Measurements from ENCODE around the gene FBXW7.

The FBXW7 gene

DNA sequence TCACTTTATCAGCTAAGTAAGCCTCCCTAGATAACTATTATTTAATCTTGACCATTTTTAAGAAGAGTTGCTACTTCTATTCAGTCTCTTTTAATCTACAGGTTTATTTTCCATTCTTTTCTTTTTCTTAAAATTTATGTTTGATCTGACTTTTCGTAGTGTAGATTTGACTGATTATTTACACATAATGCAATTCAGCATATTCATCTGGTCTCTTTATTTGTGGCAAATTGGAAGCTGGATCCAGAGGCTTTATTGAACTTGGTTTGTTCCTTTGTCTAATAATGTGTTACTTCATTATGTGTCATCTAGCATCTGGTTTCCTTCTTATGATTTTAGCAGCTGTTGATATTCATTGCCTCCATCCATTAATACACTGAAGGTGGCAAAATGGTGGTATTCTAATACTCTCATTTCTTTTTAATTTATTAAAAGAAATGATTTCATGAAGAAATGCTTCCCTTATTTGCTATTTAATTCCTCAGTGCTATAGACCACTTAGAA is 113.0 kb downstream of the FBXW7 start:
- DNase-seq = no peak

DNA sequence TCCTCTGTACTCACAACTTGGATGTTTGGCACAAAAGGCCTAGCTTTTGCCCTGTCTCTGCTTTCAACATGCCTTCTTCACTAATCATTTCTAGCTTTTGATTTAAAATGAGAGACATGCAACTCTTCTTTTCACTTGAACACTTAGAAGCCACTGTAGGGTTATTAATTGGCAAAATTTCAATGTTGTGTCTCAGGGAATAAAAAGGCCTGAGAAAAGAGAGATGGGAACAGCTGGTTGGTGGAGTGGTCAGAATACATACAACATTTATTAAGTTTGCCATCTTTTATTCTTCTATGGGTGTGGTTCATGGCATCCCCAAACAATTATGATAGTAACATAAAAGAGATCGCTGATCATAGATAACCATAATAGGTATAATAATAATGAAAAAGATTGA is 114.3 kb downstream of the FBXW7 start:
- DNase-seq = no peak

DNA sequence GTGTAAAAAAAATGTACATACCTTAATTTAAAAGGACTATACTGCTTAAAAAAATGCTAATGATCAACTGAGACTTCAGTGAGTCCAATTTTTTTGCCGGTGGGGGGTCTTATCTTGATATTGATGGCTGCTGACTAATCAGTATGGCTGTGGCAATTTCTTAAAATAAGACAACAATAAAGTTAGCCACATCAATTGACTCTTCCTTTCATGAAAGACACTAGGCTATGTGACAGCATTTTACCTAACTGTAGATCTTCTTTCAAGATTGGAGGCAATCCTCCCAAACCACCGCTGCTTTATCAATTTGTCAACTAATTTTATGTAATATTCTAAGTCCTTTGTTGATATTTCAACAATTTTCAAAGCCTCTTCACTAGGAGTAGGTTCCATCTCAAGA is 116.1 kb downstream of the FBXW7 start:
- DNase-seq = no peak

DNA sequence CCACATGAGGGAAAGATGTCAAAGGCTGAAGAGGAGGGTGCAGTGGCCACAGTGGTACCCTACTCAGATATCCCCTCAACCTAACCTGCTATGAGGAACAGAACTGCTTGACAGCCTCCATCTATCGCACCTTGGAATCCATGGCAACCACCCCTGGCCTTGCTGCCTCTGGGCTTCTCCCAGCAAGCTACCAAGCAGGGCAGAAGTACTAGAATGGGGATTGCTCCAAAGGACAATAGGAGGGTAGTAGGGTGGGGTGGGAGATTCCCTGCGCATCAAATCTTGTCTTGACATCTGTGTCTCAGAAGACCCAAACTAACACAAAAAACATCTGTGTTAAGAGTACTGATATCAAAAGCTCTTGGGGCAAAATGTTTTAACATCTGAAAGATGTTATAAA is 118.2 kb downstream of the FBXW7 start:
- no peak for DNase-seq

DNA sequence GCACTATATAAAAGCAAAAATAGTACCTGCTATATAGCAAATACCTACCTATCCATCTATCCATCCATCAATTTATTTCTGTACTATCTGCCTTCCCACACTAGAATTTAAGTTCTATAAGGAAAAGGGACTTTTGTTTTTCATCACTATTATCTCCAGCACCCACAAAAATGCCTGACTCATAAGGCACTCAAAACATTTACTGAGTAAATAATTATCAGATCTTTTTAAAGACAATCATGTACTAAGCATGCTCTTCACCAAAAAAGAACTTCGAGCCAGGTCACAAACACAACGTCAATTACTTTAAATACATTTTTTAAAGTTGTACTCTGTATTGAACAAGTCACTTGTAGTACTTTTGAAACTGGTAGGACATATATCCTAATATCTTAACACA is 119.9 kb downstream of the FBXW7 start:
- DNase-seq = no peak

DNA sequence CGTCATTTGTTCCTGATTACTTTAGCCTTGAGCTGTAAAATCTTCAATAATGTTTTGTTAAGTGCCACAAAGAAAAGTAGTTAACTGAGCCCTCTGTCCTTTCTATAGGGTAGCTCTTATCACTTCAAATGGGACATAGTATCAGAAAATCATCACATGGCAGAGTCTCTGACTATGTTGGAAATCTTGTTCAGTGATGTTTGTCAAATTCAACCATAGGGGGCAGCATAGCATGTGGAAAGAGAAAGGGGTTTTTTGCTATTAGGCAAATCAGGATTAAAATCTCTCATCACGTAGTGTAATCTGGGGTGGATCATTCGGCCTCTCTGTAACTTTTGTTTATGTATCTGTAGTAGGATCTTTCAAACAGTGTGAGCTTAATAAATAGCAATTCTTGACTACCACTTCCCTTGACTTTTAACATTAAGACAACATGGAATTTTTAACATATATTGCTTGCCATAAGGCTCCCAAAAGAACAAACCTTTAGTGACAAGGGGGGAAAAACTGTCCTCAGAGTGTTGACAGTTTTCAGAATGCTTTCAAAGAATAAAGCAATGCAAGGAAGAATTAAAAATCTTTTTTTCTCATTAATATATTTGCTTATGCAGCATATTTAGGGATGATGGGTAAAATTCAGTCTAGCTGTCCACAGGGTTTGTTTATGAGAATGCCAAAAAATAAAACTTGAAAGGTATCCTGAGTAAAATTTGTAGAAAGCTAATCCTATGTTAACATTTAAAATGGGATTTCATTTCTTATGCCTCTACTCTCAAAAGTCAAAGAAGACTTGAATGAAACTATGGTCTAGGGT is 127.2 kb downstream of the FBXW7 start:
- peak; percentile 70 to 84 (median 79) for DNase-seq

DNA sequence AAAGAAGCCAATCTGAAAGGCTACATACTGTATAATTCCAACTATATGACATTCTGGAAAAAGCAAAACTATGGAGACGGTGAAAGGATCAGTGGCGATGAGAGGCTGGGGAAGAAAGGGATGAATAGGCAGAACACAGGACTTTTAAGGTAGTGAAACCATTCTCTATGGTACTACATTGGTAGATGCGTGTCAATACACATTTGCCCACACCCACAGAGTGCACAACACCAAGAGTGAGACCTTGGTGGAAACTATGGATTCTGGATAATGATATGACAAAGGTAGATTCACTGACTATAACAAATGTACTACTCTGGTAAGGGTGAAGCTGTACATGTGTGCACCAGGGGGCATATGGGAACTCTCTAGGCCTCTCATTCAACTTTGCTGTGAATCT is 134.5 kb downstream of the FBXW7 start:
- DNase-seq = no peak

DNA sequence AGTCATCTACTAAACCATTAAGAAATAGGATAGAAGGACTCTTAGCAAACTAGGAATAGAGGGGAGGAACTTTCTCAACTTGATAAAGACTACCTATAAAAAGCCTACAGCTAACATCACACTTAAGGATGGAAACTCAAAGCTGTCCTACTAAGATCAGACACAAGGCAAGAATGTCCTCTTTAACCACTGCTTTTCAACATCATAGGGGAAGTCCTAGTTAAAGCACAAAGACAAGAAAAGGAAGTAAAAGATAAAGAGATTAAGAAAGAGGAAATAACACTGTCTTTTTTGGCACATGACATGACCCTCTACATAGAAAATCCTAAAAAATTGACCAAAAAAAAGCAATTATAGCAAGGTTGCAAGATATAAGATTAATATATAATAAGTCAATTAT is 136.6 kb downstream of the FBXW7 start:
- DNase-seq = peak; percentile 43 to 63 (median 55)

DNA sequence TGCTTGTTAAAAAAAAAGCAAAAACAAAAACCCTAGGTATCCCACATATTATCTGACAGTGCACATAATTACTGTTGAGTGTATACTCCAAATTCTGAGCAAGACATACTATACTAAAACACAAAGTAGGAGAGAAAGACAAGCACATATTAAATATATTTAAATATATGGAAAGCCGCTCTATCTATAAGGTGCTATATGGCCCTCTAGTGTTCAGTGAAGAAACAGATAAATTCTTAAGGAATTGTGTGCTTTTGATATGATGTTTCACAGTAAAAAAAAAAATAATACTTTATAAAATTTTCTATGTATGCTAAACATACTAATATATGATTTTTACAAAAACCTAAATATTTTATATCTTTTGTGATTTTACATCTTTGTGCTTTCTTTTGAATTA is 137.8 kb downstream of the FBXW7 start:
- peak; percentile 6 to 44 (median 36) for DNase-seq

DNA sequence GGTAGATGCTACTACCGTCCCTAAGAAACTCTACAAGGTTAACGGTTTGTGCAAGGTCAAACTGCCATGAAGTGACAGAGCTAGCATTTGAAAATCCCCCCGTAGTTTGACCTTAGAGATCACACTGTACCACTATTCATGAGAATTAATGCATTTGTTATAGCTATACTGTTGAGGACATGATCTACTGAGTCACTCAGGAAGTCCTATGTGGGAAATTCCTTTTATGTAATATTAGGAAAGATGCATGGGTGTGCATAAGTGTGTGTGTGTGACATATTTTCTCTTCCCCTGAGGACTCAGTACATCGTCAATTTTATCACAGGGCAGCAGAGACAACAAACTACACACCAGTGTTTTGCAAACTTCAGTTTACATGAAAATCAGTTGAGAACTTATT is 141.1 kb downstream of the FBXW7 start:
- DNase-seq = peak; percentile 50 to 84 (median 81)

DNA sequence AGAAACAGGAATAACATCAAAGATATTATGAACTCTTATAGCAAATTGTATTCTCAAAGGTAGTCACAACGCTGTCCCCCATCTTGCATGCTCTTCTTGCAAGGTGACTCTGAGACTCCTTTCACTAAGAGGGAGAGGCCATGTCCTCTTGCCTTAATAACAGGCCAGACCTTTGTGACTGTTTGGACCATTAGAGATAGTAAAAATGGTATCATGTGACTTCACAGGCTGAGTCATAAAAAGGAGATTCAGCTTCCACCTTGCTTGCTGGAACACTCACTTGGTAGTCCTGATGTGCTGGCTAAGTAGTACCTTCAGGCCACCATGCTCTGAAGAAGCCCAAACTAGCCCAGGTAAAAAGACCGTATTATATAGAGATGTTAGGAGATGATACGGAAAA is 143.8 kb downstream of the FBXW7 start:
- no peak for DNase-seq

DNA sequence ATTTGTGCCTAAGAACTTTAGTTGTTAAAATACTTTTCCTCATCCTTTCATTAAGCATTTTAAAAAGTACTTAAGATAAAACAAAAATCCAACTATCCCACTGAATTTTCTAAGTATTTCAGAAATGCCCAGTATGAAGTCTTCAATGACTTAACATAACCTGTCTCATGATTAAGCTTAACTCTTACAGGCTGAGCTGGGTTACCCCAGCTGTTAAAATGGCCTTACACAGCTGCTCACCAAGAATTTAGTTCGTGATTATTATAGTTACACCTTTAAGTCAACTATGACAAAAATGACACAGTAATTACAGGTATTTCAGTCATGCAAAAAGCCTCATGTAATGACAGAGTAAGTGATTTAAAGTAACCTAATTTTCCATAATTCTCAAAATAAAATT is 145.7 kb downstream of the FBXW7 start:
- no peak for DNase-seq

DNA sequence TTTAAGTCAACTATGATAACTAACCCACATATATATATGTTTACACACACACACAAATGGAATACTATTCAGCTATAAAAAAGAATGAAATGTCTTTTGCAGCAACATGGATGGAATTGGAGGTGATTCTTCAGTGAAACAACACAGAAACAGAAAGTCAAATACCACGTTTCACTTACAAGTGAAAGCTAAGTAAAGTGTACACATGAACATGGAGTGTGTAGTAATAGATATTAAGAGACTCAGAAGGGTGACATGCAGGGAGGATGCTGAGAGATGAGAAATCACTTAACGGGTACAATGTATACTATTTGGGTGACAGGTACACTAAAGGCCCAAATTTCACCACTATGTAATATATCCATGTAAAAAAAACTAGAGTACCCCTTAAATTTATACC is 146.5 kb downstream of the FBXW7 start:
- no peak for DNase-seq

DNA sequence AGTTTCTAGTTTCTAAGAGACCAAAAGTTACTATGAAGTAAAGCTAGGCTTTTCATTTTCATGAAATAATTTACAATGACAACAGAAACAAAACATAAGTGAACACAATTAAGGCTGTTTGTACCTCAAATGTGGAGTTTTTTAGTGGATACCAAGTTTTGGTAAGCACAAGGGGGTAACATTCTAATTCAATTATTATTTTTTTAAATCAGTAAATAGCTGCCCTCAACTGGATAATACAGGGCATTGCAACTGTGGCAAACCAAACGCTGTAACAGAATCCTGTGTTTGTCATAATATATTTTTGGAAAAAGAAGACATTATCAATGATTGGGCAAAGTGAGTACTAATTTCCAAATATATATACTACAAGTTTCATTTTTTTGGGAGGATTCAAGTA is 150.3 kb downstream of the FBXW7 start:
- DNase-seq = peak; percentile 13 to 48 (median 32)

DNA sequence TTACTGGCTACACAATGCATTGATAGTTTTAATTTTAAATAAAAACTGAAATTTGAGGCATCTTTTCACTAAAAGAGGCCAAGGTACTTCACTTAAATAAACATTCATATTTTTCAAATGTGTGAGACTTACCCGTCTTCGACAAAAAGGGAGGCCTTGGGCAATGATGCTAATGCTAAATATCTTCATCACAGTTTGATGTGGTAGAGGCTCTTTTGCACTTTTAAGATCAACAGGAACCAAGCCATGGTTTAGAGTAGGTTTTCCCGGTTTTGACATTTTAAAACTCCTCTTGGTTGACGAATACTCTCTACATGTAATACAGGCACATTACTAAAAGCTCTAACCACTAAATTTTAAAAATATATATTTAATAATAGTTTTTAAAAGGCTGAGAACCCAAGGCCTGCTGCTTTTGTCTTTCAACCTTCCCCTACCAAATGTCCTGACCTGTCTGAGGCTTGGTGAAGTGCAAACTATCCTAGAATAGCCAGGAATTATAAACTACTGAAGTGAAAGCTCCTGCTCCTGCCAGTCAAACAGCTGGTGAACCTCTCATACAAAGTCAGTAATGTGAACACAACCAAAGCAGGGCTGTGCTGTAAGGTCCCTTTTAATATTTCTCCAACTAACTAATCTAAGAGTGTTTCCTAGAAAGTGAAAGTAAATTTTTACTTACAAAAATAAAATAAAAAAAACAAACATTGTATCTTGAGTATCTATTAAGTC is 153.7 kb downstream of the FBXW7 start:
- DNase-seq = no peak

DNA sequence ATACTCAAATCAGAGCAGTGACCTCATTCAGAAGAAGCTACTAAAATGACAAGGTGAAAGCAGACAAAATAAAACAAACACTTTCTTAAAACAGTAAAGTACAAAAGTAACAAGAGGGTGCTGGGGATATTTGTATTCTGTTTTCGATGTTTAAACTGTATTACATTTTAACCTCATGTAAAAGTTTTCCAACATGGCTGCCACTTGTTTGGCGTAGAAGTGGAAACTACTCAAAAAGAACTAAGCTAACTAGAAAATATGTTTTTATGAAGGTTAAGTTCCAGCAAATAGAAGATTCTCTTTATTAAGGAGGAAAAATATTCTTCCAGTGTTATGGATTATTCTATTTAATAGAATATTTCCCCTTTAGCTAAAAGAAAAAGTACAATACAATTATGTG is 155.0 kb downstream of the FBXW7 start:
- no peak for DNase-seq

DNA sequence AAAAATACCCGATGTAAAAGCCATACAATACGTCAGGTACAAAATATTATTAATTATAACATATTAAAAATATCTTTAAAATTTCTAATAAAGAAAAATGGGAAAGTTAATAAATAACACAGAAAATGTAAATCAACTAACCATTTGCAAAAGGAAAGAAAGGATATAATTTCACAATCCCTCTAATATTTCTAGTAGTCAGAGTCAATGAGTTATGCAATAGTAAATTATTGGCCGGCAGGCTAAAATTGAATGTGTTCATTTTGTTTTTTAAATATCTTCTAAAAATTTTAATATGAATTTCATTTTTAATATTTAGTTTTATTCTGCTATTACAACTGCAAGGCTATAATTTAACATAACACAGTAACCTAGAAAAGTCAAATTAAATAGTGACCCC is 155.7 kb downstream of the FBXW7 start:
- no peak for DNase-seq

DNA sequence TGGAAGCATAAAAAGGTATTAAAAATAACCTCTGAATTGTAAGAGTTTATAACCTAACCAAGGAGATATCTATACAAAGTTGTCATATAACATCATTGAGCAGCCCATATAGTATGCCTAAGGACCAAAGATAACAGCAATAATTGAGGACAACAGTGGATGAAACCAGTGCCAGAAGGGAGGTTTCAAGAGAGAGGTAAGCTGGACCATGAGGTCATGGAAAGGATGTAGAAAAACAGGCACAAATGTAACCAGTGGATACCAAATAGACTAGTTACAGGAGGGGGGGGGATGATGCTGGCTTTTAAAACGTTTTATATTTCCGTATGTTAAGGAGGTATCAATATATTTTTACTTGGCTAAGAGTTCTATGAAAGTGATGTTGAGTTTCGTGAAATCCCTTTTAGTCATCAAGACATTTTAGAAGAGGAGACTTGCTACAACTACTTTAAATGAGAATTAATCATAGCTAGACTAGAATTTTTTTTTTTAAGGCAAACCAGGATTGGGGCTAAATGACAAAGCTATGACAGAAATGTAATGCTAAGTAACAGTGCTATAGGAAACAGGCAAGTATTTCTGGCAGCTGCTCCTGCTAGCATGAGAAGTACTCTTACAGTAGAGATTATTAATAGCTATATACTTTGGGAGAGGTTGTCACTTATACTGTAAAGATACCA is 161.1 kb downstream of the FBXW7 start:
- peak in 1 of 3 donors; percentile 20 for DNase-seq

DNA sequence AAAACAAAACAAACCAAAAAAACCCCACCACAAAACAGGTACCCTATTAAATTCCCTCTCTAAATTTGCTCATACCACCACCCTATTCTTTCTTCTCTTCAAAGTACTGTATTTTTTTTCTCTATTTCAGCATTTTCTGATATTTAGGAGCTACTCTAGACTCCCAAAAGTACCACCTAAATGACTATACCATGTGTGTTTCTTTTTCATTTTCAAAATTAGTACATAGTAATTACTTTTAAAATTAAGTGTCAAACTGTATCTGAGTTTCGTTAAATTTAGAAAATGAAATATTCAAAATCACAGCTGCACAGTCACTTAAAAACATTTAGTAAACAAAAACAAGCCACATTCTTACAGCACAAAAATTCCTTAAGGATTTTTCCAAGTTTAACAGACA is 161.7 kb downstream of the FBXW7 start:
- no peak for DNase-seq

DNA sequence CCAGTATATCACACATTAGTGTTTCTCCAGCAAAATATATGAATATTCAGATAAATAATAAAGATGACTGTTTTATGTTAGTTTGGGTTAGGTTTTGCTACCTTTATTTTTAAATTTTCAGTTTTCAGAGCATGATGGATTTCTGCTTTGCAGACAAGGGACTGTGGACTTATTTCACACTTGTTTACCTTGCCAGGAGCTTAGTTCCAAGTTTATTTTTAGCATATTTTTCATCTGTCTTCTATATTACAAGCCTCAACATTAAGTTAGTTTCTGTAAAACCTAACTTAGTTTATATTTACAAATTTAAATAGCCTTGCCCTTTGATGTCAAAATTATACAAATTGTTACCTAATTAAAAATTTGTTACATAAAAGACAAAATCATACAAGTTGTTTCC is 163.4 kb downstream of the FBXW7 start:
- DNase-seq = no peak

DNA sequence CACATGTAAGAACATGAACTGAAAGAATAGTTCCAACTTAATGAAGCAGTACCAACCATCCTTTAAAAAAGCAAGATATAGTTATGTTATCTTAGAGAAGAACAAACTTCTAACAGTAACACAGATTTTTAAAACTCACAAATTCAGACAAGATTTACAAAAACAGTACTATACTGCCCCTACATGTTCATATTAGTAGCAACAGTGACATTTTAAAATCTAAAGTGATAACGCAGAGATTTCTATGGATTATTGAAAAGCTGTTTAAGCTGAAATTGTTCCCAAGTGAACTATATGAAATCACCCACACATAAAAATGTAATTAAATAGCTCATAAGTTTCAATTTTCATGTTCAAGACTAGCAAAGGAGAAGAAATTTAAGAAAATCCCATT is 166.0 kb downstream of the FBXW7 start:
- peak in 1 of 3 donors; percentile 17 for DNase-seq

DNA sequence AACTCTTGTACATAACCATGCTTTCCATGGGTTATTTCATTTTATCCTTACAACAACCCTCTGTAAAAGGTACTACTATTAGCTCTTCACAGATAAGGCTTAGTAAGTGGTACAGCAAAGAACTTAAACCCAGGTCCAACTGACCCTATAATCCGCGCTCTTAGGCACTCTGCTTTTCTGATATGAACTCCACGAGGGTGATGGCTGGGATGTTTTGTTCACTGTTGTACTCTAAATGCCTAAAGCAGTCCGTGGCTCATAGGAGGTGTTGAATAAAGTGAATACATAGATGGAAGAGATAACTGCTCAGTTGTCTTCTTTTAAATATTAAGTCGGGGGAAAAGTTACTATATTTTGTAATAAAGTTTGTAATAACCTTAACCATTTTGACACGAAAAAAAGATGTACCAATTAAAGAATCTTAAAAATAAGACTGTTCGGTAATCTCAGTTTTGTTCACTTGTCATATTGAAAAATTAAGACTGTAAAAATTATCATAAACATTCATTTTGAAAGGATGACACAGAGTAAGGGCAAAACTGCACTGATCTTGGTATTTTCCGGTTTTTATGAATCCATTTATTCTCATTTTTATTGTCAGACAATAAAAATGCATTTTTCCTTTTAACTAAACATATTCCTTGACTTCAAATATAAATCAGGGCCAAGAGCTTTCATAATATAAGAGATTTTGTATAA is 166.5 kb downstream of the FBXW7 start:
- no peak for DNase-seq

DNA sequence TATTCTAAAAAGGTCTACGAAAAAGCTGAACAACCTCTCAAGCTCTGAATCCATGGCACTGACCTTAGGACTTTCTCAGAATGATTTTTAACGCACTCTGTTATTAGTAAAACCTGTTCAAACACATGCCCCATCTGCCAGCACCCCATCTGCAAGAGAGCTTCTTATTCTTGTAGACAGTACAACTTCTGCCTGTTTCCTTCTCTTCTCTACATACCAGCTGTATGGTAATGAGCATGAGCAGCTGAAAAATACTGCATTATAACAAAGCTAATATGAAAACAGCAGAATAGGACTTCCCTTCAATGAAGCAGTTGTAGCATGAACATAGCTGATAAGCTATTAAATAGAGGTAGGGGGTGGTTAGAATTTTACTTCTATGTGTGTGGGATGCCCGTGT is 167.9 kb downstream of the FBXW7 start:
- no peak for DNase-seq

Data from suppressor macrophage treated with lipopolysaccharide for 1 hour (primary cell).